Measurements from ENCODE around the gene HIP1.

DNA sequence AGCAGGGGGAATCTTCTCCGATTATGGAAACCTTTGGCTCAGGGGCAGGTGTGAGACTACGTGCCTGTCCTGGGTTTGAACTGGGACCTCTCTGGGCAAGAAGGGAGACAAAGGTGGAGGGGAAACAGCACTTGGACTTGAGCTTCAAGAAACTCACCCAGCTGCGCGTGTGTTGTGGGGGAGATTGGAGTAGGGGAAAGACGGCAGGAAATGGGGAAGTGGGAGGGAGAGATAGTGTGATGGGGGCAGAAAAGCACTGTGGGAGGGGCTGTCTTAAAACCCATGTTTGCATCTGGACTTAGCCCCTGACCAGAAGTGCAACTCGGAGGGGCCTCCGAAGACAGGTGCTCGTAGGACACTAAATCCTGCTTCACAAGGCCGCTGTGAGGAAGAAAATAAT is 107.0 kb downstream of the HIP1 start:
- no peak for TF ChIP-seq YY1 (IDR thresholded peaks at IDR 0.05; ENCODE audit: low read depth)
- no peak for TF ChIP-seq CREB1 (IDR thresholded peaks at IDR 0.05; ENCODE audit: low read depth)
- no peak for TF ChIP-seq EP300 (IDR thresholded peaks at IDR 0.05; ENCODE audit: borderline replicate concordance)
- no peak for TF ChIP-seq RAD21 (IDR thresholded peaks at IDR 0.05; ENCODE audit: low read depth)
- TF ChIP-seq, protein P1, sequence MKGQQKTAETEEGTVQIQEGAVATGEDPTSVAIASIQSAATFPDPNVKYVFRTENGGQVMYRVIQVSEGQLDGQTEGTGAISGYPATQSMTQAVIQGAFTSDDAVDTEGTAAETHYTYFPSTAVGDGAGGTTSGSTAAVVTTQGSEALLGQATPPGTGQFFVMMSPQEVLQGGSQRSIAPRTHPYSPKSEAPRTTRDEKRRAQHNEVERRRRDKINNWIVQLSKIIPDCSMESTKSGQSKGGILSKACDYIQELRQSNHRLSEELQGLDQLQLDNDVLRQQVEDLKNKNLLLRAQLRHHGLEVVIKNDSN (IDR thresholded peaks at IDR 0.05), result no peak

All from Ishikawa (cell line).